ENCODE measurements around the gene IL5.

DNA sequence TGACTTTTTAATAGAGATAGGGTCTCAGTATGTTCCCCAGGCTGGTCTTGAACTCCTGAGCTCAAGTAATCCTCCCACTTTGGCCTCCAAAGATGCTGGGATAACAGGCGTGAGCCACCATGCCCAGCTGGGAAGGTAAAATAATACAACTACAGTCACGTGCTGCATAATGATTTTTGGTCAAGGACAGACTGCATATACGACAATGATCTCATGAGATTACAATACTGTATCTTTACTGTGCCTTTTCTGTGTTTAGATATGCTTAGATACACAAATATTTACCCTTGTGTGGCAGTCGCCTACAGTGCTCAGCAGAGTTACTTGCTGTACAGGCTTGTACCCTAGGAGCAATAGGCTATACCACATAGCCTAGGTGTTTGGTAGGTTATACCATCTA lies 38.6 kb downstream of the IL5 start:
- no peak for TF ChIP-seq POLR2A (IDR thresholded peaks at IDR 0.05)
- TF ChIP-seq, protein P1, sequence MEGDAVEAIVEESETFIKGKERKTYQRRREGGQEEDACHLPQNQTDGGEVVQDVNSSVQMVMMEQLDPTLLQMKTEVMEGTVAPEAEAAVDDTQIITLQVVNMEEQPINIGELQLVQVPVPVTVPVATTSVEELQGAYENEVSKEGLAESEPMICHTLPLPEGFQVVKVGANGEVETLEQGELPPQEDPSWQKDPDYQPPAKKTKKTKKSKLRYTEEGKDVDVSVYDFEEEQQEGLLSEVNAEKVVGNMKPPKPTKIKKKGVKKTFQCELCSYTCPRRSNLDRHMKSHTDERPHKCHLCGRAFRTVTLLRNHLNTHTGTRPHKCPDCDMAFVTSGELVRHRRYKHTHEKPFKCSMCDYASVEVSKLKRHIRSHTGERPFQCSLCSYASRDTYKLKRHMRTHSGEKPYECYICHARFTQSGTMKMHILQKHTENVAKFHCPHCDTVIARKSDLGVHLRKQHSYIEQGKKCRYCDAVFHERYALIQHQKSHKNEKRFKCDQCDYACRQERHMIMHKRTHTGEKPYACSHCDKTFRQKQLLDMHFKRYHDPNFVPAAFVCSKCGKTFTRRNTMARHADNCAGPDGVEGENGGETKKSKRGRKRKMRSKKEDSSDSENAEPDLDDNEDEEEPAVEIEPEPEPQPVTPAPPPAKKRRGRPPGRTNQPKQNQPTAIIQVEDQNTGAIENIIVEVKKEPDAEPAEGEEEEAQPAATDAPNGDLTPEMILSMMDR (IDR thresholded peaks at IDR 0.05): no peak
